GM18870 (cell line): Measurements from ENCODE around the gene RBMS1.
"Not testable (repeated sequence)": the region's sequence is repeated elsewhere in the genome, so short reads cannot be mapped to it uniquely, and the experiment has no call there.

ENCODE experiments used
- ATAC-seq: cut with Tn5 transposase; IDR thresholded peaks from one replicate; pipeline ENCODE4 v1.9.1; 2021; ENCODE audit warnings: moderate library complexity; ENCODE audit not compliant: unreplicated experiment

Gene RBMS1

DNA sequence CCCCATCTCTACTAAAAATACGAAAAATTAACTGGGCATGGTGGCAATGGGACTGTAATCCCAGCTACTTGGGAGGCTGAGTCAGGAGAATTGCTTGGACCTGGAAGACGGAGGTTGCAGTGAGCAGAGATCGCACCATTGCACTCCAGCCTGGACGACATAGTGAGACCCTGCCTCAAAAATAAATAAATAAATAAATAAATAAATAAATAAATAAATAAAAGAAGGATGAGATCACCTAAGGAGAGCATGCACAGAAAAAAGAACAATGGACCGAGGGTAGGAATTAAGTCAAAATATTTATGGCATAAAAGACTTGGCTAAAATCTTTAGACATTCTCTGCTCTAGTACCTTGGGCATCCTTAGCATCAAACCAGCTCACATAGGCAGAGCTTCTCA is 8.9 kb upstream of the RBMS1 start:
- no peak for ATAC-seq

DNA sequence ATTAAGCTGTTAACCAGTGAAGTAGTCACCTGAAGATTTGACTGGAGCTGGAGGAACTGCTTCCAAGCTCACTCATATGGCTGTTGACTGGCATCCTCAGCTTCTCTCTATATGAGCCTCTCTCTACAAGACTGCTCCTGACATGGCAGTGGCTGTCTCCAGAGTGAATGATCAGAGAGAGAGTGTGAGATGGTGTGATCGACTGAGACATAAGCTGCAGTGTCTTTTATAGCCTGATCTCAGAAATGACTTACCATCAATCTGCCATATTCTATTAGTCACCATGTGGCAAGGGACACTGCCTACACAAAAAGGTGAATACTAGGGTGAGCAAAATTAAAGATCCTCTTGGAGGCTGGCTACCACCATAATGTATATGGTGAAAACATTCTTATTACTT is 7.8 kb upstream of the RBMS1 start:
- no peak for ATAC-seq

DNA sequence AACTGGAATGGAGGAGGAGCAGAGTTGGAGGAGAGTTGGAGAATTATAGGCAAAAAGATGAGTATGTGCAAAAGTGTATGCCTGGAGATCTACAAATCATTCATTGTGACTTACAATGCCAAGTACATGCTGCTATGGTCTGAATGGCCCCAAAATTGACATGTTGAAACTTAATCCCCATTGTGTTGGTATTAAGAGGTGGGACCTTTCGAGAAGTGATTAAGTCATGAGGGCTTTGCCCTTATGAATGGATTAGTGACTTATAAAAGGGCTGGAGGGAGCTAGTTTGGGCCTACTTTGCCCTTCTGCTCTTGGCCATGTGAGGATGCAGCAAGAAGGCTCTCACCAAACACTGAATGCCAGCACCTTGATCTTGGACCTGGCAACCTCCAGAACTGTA is 6.3 kb upstream of the RBMS1 start:
- no peak for ATAC-seq

DNA sequence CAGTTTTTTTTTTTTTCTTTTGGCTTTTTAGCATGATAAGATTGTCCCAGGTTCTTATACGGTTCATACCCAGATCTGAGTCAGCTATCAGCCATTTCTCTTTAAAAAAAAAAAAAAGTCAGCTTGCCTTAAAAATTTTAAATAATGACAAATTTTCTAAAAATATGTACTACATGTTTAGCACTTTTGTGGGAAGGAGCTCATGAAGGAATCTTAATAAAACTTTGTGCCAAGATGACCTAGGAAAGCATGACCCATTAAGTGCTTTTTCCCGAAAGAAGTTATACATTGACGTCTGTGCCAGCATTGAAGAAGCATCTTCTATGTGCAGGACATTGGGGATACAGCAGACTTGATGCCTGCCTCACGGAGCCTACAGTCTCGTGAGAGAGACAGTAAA is 4.5 kb upstream of the RBMS1 start:
- ATAC-seq, result no peak

DNA sequence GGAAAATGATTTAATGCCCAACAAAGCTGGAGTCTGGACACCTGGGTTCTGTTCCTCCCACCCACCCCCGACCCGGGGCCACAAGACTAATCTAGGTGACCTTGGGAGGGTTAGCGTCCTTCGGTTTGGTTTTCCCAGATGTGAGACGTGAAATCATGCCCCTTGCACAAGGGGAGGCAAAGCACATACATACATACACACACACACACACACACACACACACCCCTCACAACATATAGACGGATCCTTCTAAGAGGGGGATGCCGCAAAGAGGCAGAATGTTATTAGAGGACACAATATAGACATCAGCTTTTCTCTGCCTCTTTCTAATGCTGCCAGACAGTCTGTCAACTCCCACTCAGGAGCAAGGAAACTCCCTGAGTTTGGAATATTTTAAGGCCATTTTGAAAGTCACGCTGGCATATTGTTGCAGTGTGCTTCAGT is 616 bp upstream of the RBMS1 start:
- no peak for ATAC-seq

DNA sequence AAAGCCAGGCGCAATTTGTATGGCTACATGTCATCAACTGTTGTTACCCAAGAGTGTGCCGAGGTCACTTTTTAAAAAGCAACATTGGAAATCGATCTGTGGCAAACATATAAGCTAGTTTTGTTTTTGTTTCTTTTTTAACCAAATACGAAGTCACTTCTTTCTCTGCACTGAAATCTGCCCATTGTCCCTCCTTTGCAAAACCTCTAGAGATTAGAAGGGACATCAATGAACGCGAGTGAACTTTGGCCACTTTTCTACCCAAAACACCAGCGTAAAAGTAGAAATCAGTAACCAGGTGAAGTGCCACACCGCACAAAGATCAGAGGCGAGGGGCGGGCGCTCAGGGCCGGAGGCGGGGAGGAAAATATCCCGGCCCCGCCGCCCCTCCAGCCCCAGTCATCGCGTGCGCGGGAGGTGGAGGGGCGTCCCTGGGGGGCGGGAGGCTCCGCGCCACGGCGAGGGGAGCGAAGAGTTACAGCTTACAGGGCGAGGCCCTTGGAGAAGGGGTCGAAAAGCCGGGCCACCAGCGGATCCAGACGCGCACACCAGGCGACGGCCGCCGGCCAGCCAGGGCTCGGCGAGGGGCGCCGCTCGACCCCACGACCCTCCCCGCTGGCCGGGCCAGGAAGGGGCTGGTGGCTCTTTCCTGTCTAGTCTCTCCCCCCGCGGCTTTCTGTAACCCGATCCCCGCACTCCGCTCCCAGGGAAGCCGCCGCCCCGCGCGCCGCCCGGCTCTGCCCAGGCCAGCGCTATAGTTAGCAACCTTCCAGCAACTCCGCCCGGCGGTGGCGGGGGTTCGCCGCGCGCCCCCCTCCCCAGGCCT is 993 bp downstream of the RBMS1 start:
- no peak for ATAC-seq

DNA sequence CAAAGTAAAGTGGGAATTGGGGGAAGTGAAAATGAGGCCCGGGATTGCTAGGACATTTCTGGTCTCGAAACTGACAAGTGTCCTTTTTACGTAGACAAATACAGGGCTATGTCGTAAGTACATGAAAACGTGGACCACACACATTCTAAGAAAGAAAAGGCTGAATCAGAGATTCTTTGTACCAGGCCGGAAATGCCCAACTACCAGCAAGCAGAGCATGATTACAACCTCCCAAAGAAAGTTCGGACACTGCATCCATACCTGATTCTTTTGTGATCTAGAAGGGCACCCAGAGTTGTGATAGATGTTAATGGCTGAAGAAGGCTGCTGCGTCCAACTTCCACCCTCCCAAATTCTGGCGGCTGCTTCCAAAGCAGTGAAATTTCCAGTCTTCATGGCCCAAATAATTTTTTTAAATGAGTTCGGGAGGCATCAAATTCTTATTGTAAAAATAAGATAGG is 1.7 kb downstream of the RBMS1 start:
- ATAC-seq, result no peak

DNA sequence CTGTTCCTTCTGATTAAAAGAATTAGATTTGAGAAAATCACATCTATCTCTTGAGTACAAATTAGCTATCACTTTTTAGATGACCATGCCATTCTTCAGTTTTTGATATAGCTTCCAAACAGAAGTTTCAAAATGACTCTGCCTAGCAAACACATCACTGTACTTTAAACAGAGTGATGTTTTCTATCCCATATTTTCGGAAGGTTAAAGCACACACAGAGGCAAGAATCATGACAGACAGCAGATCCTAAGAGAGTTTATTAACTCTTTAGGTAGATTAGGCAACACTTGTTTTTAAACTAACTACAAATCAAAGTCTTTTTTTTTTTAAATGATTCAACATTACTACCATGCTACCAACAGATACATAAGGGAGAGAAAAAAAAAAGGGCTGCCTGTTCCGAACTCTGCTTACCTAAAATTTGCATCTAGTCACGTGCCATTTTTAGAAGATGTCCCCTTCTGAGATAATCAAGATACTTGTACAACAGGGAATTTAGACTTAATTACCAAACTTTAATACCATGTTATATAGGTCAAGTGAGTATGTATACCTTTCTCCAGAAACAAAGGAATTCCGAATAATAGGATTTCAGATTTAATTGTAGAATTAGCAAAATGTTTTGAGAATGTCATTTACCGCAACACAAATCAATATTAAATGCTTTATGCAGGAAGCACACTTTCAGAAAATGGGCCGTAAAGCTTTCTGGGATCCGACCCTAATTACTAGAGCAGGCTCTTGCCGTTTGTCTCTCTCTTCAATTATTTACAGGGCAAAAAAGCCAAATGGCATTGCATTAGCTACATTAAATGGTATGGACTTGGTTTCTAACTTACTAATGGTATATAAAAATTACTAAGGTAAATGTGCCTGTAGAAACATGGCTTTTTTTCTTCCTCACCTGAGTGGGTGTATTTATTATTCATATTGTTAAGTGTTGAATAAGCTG is 2.6 kb downstream of the RBMS1 start:
- no peak for ATAC-seq

DNA sequence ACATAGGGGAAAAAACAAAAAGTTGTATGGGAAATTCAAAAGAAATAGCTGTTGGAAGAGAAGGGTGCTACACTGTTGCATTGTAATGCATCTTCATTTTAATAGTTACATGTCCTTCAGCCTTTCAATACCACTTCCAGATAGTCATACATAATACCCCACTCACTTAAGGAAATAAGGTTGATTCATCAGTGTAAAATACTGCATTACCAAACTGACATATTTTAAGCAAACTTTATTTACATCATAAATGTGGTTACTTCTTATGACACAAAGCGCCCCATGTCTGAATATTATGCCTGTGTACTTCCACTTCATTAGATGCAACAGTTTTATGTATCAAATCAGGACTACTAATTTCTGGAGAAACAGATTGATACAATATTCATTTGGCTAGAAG is 4.5 kb downstream of the RBMS1 start:
- no peak for ATAC-seq

DNA sequence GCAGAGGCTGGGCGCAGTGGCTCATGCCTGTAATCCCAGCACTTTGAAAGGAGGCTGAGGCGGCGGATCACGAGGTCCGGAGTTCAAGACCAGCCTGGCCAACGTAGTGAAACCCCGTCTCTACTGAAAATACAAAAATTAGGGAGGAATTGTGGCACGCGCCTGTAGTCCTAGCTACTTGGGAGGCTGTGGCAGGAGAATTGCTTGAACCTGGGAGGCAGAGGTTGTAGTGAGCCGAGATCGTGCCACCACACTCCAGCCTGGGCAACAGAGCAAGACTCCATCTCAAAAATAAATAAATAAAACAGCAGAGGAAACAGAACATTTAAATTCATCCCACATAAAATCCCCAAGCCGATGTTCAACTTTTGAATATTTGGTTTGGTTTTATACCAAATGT is 5.3 kb downstream of the RBMS1 start:
- ATAC-seq, result not testable (repeated sequence)

DNA sequence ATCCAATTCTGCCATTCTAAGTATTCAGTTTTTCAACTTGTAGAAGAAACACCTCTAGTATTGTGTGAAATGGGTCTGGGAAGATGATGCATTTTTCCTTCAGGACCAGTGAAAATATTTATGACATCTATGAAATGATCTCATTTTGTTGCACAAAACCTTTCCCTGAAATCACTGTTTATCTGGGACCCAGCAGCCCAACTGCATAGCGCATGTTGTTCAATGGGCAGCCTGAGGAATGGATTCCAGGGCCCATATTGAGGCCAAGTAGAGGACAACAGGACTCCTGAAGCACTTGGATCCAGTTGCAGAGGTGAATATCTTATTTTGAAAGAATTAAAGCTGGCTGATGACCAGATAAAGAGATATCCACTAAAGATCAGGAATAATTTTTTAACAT is 7.3 kb downstream of the RBMS1 start:
- no peak for ATAC-seq

DNA sequence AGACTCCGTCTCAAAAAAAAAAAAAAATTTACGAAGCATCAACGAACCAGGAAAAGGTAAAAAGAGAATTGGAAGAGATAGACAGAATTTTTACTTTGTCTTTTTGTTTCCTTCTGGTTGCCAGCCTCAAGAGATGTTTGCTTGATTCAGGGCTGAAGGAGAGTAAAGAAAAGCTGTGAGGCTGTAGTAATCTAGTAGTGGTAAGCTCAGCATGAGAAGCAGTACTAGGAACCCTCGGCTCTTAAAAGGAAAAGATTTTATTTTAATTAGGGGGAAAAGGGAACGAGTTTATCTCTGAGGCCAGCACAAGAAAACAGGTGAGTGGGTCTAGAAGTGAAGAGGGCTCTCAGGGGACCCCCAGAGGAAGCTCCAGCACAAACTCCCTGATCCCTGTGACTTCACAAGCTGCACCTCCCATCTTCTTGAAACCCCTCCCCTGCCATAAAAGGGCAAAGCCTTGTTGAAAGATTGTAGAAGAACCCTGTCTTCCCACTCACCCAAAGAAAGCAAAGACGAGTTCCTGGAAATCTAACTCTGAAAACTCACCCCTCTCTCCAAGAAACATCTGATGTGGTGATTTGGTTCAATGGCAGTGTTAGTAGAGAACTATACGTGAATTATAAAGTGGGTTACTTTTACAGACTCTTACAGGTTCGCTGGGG is 8.6 kb downstream of the RBMS1 start:
- no peak for ATAC-seq

DNA sequence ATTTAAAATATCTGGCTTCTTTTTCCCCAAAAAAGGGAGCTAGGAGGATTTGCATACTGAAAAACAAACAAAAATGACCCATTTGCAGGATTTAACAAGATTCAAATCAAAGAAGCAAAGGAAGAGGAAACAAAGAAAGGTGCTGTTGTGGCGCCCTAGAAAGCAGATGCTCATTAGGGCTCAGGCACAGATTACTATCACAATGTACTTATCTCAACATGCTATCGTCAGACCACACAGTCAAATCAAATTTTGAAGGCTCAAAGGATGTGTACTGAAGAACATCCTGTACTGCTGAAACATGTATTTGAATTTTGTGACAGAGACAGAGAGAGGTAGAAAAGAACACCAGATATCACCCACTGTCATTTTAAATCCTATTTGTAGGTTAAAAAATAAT is 10.9 kb downstream of the RBMS1 start:
- ATAC-seq, result no peak

DNA sequence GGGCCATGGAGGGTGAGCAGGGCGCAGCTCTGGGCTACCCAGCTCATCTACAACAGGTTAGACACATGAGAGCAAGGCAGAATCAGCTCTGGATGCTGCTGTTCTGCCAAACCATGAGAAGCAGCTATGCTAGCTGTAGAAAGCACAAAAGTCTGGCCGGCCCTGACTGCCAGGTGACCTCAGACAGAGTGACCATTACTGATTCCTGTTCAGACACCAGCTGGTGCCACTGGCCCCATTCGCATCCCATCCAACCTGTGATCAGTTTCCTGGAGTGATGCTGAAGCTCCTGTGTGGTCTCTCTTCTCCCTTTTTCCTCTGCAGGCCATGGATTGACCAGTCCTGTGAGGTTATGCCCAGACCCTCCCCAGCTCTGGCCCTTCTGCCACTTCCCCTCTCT is 14.3 kb downstream of the RBMS1 start:
- no peak for ATAC-seq

DNA sequence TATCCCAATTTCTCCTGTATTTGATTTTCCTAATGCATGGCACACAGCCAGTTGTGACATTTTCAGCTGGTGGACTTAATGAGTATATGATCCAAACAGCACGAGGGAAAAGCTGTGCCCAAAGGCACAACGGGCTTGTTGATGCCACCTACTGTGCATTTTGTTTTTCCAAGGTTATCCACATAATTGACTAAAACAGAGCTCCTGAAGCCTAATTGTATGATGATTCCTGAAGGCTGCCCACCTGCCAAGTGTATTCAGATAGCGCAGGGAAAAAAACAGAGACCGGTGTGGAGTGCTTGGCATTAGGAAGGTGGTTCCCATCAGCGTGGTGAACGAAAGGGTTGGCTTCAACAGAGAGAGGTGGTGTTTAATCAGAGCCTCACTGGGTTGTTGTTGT is 14.9 kb downstream of the RBMS1 start:
- ATAC-seq, result no peak

DNA sequence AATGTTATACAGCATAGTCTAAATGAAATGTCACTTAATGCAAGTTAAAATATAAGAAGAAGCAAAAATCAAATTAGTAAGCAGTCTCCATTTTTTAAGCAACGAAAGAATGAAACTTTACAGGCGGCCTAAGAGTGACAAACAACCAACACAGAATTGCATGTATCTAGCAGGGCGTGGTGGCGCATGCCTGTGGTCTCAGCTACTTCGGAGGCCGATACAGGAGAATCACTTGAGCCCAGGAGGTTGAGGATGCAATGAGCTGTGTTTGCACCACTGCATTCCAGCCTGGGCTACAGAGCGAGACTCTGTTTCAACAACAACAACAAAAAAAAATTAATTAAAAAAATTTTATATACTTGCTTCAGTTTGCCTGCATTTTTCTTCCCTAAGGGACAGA is 16.6 kb downstream of the RBMS1 start:
- ATAC-seq, result no peak

DNA sequence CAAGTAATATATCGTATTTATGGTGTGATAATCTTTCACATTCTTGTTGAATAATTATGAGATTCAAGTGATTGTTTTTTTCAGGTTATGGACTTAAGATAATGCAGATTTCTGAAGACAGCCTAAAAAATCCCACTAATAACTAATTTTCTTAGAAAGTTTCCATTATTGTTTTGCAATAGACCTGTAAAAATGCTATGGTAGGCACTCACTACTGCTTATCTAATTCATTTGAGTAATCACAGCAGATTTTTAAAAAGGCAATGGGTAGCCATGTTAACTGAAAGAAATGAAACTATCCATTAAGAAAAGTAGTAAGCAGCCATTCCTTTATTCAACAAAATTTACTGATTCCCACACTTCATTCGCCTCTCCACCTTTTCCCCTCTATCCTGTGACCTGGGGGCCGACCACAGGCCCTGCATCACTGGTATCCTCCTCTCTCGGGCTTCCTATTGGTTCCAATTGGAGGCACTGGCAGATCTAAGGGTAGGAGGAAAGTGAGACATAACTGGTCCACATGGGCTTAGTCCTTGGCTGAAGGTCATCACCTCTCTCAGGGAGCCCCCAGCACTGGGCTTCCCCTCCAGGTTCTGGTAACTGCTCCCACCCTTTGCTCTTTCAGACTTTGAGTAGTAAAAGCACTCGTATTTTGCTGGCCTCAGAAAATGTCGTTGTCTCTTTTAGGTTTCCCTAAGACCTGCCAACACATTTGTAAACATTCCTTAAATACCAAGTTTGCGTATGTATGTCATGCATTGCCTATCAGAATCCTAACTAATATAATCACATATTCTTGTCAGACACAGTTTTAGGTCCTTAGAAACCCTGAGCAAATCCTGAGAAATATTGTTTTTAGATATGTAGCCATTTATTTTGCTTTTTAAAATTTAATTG is 18.5 kb downstream of the RBMS1 start:
- no peak for ATAC-seq

DNA sequence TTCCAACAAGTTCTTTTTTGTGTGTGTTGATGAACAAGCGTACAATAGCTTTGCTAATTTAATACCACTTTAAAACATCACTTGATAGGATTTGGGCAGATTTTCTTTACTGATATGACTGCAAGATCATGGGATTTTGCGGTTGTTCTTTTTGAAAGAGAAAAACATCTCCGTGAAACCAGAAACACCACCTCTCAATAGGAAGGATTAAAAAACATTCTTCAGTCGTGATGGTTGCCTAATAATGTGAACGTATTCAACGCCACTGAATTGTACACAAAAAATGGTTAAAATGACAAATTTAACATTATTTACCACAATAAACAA is 19.3 kb downstream of the RBMS1 start:
- no peak for ATAC-seq

DNA sequence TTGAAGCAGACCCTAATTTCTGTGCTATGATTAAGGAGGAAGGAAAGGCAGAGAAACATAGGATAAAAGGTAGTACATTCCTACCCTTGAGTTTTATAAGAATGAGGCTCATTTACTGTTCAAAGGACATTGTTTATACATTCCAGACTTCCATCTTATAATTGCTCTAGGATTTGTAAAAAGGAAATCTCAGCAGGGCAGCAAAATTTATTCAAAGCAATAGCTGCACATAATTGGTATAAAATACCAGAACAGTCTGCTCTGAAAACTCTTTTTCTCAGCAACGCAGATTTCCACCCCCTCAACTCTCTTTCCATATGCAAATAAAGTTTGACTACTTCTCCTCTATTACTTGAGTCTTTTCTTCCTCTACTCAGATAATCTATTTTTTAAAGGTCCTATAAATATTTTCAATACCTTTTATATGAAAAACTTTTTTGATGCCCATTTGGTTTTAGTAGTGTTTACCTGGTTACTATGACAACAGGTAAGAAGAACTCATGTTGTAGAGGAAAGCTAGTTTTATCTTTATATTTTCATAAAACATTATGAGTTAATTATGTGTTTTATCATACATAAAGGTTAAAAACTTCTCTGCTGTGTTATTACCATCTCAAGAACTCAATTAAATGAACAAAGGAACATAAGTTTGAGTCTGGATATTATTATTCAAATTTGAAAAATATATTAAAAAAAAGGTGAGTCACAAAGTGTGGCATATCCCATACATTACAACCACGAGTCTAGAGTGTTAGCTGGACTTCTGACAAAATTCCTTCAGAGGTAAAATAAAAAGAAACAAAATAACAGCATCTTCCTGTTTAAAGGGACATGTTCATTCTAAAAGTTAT is 19.9 kb downstream of the RBMS1 start:
- ATAC-seq, result no peak

DNA sequence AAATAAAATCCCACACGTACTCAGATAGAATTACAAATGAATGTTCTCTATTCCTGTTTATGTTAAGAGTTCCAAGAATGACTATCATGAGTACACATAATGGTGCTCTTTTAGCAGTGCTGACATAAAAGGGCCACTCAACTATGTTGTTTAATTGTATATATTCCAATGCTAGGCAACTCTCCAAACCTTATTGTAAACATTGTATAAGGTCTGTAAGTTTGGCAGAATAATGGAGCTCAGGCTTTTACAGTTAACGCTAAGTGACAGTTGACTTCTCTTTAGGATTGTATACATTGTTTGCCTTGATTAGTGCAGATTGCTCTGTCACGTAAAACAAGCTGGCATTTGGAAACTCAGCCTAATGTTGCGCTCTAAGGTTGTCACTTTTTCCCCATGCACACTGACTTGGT is 20.8 kb downstream of the RBMS1 start:
- ATAC-seq, result no peak
